Measurements from ENCODE around the gene NUDC.
A peak's percentile ranks its signal among the peaks of the same experiment; 100 is the strongest.
"Not testable (repeated sequence)": the region's sequence is repeated elsewhere in the genome, so short reads cannot be mapped to it uniquely, and the experiment has no call there.

The NUDC gene

DNA sequence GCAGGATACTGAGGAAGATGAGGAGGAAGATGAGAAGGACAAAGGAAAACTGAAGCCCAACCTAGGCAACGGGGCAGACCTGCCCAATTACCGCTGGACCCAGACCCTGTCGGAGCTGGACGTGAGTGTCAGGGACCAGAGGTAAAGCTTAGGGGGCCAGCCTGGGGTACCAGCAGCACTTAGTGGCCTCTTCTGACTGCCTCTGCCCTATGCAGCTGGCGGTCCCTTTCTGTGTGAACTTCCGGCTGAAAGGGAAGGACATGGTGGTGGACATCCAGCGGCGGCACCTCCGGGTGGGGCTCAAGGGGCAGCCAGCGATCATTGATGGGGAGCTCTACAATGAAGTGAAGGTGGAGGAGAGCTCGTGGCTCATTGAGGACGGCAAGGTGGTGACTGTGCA is 21.1 kb downstream of the NUDC start:
- DNase-seq: no peak
- TF ChIP-seq, protein P1, sequence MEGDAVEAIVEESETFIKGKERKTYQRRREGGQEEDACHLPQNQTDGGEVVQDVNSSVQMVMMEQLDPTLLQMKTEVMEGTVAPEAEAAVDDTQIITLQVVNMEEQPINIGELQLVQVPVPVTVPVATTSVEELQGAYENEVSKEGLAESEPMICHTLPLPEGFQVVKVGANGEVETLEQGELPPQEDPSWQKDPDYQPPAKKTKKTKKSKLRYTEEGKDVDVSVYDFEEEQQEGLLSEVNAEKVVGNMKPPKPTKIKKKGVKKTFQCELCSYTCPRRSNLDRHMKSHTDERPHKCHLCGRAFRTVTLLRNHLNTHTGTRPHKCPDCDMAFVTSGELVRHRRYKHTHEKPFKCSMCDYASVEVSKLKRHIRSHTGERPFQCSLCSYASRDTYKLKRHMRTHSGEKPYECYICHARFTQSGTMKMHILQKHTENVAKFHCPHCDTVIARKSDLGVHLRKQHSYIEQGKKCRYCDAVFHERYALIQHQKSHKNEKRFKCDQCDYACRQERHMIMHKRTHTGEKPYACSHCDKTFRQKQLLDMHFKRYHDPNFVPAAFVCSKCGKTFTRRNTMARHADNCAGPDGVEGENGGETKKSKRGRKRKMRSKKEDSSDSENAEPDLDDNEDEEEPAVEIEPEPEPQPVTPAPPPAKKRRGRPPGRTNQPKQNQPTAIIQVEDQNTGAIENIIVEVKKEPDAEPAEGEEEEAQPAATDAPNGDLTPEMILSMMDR (IDR thresholded peaks at IDR 0.05): no peak
- H3K4me1 Mint-ChIP-seq: peaks cover 35% of the 10 kb centered on the region

DNA sequence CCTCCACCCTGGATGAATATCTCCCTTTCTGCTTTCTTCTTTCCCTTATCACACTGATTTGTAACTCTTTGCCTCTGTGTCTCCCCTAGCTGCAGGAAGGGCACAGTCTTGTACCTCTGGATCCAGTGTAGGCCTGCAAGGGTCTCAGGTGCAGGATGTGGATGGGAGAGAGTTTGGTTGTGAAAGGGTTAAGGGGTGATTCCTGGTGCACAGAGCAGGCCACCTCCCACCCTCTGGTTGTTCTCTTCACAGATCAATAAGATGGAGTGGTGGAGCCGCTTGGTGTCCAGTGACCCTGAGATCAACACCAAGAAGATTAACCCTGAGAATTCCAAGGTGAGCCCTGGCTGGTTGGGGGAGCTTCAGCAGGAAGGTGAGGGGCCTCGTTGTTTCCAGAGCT is 23.6 kb downstream of the NUDC start:
- peak overlapping the region; percentile 74 for H3K27ac Mint-ChIP-seq
- H3K4me3 Mint-ChIP-seq: peak overlapping the region; percentile 71
- H3K9me3 Mint-ChIP-seq: no peaks in the 10 kb centered on the region
- peaks cover 6% of the 10 kb centered on the region for H3K27me3 Mint-ChIP-seq (ENCODE audit: low read depth, poor library complexity)
- H3K4me1 Mint-ChIP-seq: peaks cover 33% of the 10 kb centered on the region
- peaks cover 61% of the 10 kb centered on the region for H3K36me3 Mint-ChIP-seq (ENCODE audit: low read depth)
- peak; percentile 23 for DNase-seq
- TF ChIP-seq, protein P1 (IDR thresholded peaks at IDR 0.05): no peak

More for the DNA sequence above, 21.1 kb downstream of the NUDC start:
- no peak overlapping the region for H3K4me3 Mint-ChIP-seq
- peak overlapping the region; percentile 89 for H3K27ac Mint-ChIP-seq
- H3K9me3 Mint-ChIP-seq: no peaks in the 10 kb centered on the region
- H3K27me3 Mint-ChIP-seq (ENCODE audit: low read depth, poor library complexity): peaks cover 3% of the 10 kb centered on the region
- peaks cover 63% of the 10 kb centered on the region for H3K36me3 Mint-ChIP-seq (ENCODE audit: low read depth)

DNA sequence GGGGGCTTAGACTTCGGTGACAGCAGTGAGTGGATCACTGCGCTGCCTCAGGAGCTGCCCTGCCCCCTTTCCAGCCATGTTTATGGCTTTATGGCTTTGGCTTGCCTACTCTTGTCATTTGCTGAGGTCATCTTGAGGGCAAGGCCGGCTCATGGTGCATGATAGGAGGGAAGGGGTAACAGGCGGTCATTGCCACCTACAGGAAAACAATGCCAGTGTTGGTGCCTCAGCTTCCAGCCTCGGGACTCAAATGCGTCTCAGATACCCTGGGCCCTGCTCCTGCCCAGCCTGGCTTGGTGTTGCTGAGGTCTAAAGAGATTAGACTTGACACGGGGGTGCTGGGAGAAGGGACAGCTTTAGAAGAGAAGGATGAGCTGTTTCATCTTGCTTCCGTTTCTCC is 24.2 kb downstream of the NUDC start:
- Mint-ChIP-seq H3K9me3 (no peaks in the 10 kb centered on the region), H3K27ac (peak overlapping the region; percentile 74), H3K4me3 (peak overlapping the region; percentile 71), H3K4me1 (peaks cover 37% of the 10 kb centered on the region), H3K27me3 (ENCODE audit: low read depth, poor library complexity) (peaks cover 7% of the 10 kb centered on the region), H3K36me3 (ENCODE audit: low read depth) (peaks cover 61% of the 10 kb centered on the region)
- TF ChIP-seq, protein P1 (IDR thresholded peaks at IDR 0.05): no peak
- DNase-seq: peak; percentile 25

DNA sequence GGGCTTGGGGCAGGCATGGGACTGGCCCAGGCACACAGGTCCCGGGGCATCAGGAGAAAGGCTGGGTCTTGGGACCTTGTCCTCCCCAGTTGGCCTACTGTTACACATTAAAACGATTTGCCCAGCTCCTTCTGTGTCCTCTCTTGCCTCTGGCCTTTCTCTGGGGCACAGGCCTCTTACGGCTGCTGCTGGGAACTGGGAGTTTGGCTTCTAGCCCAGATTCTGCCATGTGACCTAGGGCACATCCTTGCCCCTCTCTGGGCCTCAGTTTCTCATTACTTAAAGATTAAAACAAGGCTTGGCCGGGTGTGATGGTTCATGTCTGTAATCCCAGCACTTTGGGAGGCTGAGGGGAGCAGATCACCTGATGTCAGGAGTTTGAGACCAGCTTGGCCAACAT is 24.7 kb downstream of the NUDC start:
- Mint-ChIP-seq H3K36me3 (ENCODE audit: low read depth) (peaks cover 58% of the 10 kb centered on the region), H3K4me3 (peak overlapping the region; percentile 71), H3K9me3 (no peaks in the 10 kb centered on the region), H3K27ac (peak overlapping the region; percentile 74), H3K27me3 (ENCODE audit: low read depth, poor library complexity) (peaks cover 9% of the 10 kb centered on the region), H3K4me1 (peaks cover 40% of the 10 kb centered on the region)
- DNase-seq: no peak
- TF ChIP-seq, protein P1 (IDR thresholded peaks at IDR 0.05): no peak

DNA sequence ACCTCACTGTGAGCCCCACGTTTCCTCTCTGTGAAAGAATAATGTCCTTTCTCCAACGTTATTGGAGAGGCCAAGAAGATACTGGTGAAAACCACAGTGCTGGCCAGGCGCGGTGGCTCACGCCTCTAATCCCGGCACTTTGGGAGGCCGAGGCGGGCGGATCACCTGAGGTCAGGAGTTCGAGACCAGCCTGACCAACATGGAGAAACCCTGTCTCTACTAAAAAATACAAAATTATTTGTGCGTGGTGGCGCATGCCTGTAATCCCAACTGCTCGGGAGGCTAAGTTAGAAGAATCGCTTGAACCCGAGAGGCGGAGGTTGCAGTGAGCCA is 27.1 kb downstream of the NUDC start:
- H3K27ac Mint-ChIP-seq, DNase-seq, H3K9me3 Mint-ChIP-seq, H3K4me3 Mint-ChIP-seq: not testable (repeated sequence)
- Mint-ChIP-seq H3K36me3 (ENCODE audit: low read depth) (peaks cover 40% of the 10 kb centered on the region), H3K27me3 (ENCODE audit: low read depth, poor library complexity) (peaks cover 11% of the 10 kb centered on the region), H3K4me1 (peaks cover 40% of the 10 kb centered on the region)

DNA sequence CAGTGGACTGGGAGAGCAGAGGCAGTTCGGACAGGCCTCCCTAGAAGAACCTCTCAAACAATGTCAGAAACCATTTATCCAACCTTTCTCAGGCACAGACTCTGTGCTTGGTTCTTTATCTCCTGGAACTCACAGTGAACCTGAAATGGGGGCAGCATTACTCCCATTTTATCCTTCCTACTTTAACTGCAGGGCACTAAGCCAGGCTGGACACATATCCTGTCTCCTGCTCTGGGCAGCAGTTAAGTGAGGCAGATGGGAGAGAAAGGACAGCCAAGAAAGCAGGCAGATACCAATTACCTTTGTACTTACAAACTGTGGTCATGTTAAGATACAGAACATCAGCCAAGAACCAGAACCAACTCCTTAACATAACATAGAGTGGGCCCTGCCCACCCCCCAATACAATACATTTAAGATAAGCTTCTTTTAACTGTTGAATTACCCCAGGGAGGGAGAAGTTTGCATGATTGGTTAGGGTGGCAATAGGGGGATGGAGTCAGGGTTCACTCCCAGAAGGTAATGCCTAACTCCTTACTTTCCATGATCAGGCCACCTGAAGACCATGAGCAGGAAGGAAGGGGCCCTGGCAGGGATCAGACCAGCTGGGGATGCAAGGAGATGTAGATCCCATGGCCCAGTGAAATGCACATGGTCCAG is 27.9 kb downstream of the NUDC start:
- H3K4me3 Mint-ChIP-seq: no peak overlapping the region
- H3K4me1 Mint-ChIP-seq: peaks cover 40% of the 10 kb centered on the region
- TF ChIP-seq, protein P1 (IDR thresholded peaks at IDR 0.05): no peak
- H3K9me3 Mint-ChIP-seq: no peaks in the 10 kb centered on the region
- peaks cover 33% of the 10 kb centered on the region for H3K36me3 Mint-ChIP-seq (ENCODE audit: low read depth)
- DNase-seq: no peak
- H3K27ac Mint-ChIP-seq: peak overlapping the region; percentile 48
- peaks cover 16% of the 10 kb centered on the region for H3K27me3 Mint-ChIP-seq (ENCODE audit: low read depth, poor library complexity)
